GM12878 (cell line): ENCODE results near the gene NOTCH4. TPM values are rescaled to one million over a fixed set of nuclear protein-coding genes. Genes with fewer than 3 reads are reported as not detected.
A peak's percentile ranks its signal among the peaks of the same experiment; 100 is the strongest.

Source experiments
- ATAC-seq: fragments of 200-7000 bp; cut with Tn5 transposase; 3 replicates; pipeline ENCODE4 v1.9.1; 2020; ENCODE audit warnings: mild to moderate bottlenecking, moderate library complexity
- BruUV-seq: library from RNA; stranded (reverse); fragments of 400-500 nt; replicated peaks from 2 replicates; lab custom pipeline; 2021; lab: Mats Ljungman, UMichigan
- CTCF ChIA-PET: fragments of 300-600 bp; sonication (Branson Sonifier 250); formaldehyde crosslinking; extraction: SDS; loops from one replicate; lab custom pipeline; 2021; ENCODE audit warnings: inconsistent platforms; lab: Yijun Ruan, JAX
- POLR2A ChIA-PET: fragments of 350-600 bp; formaldehyde crosslinking; extraction: SDS; loops from one replicate; lab custom pipeline; 2021; ENCODE audit warnings: inconsistent platforms; lab: Charles Lee
- RAD21 ChIA-PET: fragments of 300-600 bp; sonication (Branson Sonifier 250); formaldehyde crosslinking; loops from one replicate; lab custom pipeline; 2023; ENCODE audit warnings: antibody characterized with exemption; ENCODE audit not compliant: unreplicated experiment; lab: Charles Lee
- SMC1A ChIA-PET: fragments of 300-600 bp; sonication (Branson Sonifier 250); formaldehyde crosslinking; loops from one replicate; lab custom pipeline; 2023; ENCODE audit not compliant: unreplicated experiment, uncharacterized antibody; lab: Charles Lee
- DNase-seq: peaks from one replicate; pipeline ENCODE4 v3.0.0-alpha.2; 2011; ENCODE audit warnings: low read depth, low spot score
- FAIRE-seq: peaks from 3 replicates; lab custom pipeline; 2011; peaks lifted over from hg19 to GRCh38; lab: Jason Lieb, UNC
- H2AFZ ChIP-seq: 2 replicates; pipeline ENCODE4 v1.6.0; 2011; ENCODE audit warnings: low read depth, low read length, control low read depth; ENCODE audit not compliant: control insufficient read depth
- H3K27ac ChIP-seq: 2 replicates; pipeline ENCODE4 v1.5.1; 2011; ENCODE audit warnings: control low read depth; ENCODE audit not compliant: control insufficient read depth, insufficient read depth
- H3K27me3 ChIP-seq, 2 experiments: replicated peaks in 1 of 2; 2 replicates each; pipeline versions ENCODE4 v1.6.0 to v1.6.1; 2011; ENCODE audit warnings: low read length in 1 of 2; ENCODE audit not compliant: control insufficient read depth in 2 of 2, insufficient read depth in 2 of 2
- H3K36me3 ChIP-seq, 2 experiments: 2 replicates each; pipeline ENCODE4 v1.5.1; 2011; ENCODE audit warnings: low read length in 1 of 2; ENCODE audit not compliant: control insufficient read depth in 2 of 2, insufficient read depth in 2 of 2
- H3K4me1 ChIP-seq: 2 replicates; pipeline ENCODE4 v1.6.1; 2011; ENCODE audit warnings: mild to moderate bottlenecking, low read length, moderate library complexity, mixed read lengths; ENCODE audit not compliant: control insufficient read depth, insufficient read depth
- H3K4me2 ChIP-seq: 2 replicates; pipeline ENCODE4 v1.6.0; 2011; ENCODE audit warnings: control low read depth; ENCODE audit not compliant: control insufficient read depth, insufficient read depth
- H3K4me3 ChIP-seq: fragments of 200-600 bp; sonication (generic); 2 replicates; pipeline ENCODE4 v1.5.1; 2016
- H3K79me2 ChIP-seq: 2 replicates; pipeline ENCODE4 v1.6.0; 2011; ENCODE audit warnings: low read length; ENCODE audit not compliant: control insufficient read depth, insufficient read depth
- H3K9ac ChIP-seq: 2 replicates; pipeline ENCODE4 v1.8.0; 2011; ENCODE audit warnings: low read length, control low read depth, mixed read lengths; ENCODE audit not compliant: control insufficient read depth, insufficient read depth
- H3K9me3 ChIP-seq: replicated peaks from 3 replicates; pipeline ENCODE4 v1.5.1; 2011; ENCODE audit warnings: mild to moderate bottlenecking, low read length; ENCODE audit not compliant: control insufficient read depth, insufficient read depth
- H4K20me1 ChIP-seq: 2 replicates; pipeline ENCODE4 v1.6.0; 2011; ENCODE audit not compliant: control insufficient read depth, insufficient read depth
- IKZF2 ChIP-seq, 2 experiments: fragments of 450-650 bp; IDR thresholded peaks; 2 replicates each; pipeline ENCODE4 v1.6.1; 2017; ENCODE audit warnings: mild to moderate bottlenecking in 2 of 2, moderate library complexity in 2 of 2
- JUNB ChIP-seq: IDR thresholded peaks from 2 replicates; pipeline ENCODE4 v1.6.1; 2016; ENCODE audit warnings: antibody characterized with exemption, mild to moderate bottlenecking
- MEF2A ChIP-seq: IDR thresholded peaks from 2 replicates; pipeline ENCODE4 v1.6.1; 2011; ENCODE audit warnings: low read depth, mild to moderate bottlenecking, low read length, moderate library complexity; ENCODE audit not compliant: insufficient read depth
- MYB ChIP-seq: fragments of 150-350 bp; IDR thresholded peaks from 2 replicates; pipeline ENCODE4 v1.6.1; 2014; ENCODE audit warnings: mild to moderate bottlenecking, low read depth, low read length, borderline replicate concordance
- NFYA ChIP-seq: IDR thresholded peaks from 2 replicates; pipeline ENCODE4 v1.6.1; 2011; ENCODE audit warnings: low read depth, mild to moderate bottlenecking, low read length, improper control_type of control experiment, borderline replicate concordance
- PAX8 ChIP-seq: fragments of 450-650 bp; IDR thresholded peaks from 2 replicates; pipeline ENCODE4 v1.6.1; 2017; ENCODE audit warnings: mild to moderate bottlenecking, moderate library complexity
- POLR2AphosphoS2 ChIP-seq: IDR thresholded peaks from 2 replicates; pipeline ENCODE4 v1.6.1; 2011; ENCODE audit warnings: low read depth, mild to moderate bottlenecking, low read length, improper control_type of control experiment, moderate library complexity
- RAD21 ChIP-seq: IDR thresholded peaks from 2 replicates; pipeline ENCODE4 v1.6.1; 2011; ENCODE audit warnings: mild to moderate bottlenecking, low read depth, low read length, moderate library complexity; ENCODE audit not compliant: insufficient read depth
- RB1 ChIP-seq: fragments of 450-650 bp; formaldehyde crosslinking; IDR thresholded peaks from 2 replicates; pipeline ENCODE4 v1.6.1; 2017; ENCODE audit warnings: mild to moderate bottlenecking, borderline replicate concordance
- SMARCA5 ChIP-seq: fragments of 450-650 bp; IDR thresholded peaks from 2 replicates; pipeline ENCODE4 v1.6.1; 2017; ENCODE audit warnings: mild to moderate bottlenecking
- TARDBP ChIP-seq: IDR thresholded peaks from 2 replicates; pipeline ENCODE4 v1.6.1; 2016; ENCODE audit warnings: borderline replicate concordance
- WGBS: methylation state at CpG from one replicate; pipeline ENCODE4 v1.1.6; 2016; ENCODE audit warnings: low lambda C conversion rate; ENCODE audit not compliant: insufficient replicate concordance, insufficient coverage; ENCODE audit errors: missing lambda C conversion rate; 5-methylcytosine and 5-hydroxymethylcytosine counted together
- in situ Hi-C: fragments of 300-500 bp; cut with MboI; formaldehyde crosslinking; loops from 9 replicates; pipeline ENCODE4 v1.14.3; 2018; ENCODE audit warnings: mixed read lengths
- intact Hi-C: fragments of 100-400 bp; cut with micrococcal nuclease; formaldehyde crosslinking; loops from one replicate; pipeline ENCODE4 v1.14.2; 2022; ENCODE audit not compliant: unreplicated experiment
- polyA plus RNA-seq, 11 experiments: library from polyadenylated mRNA; depleted of rRNA in 4 of 11; unstranded in 6 of 11; stranded (reverse) in 5 of 11; fragments of >200 nt; fragmentation: Nextera tagmentation in 4 of 11; fragmentation: Illumina TruSeq in 1 of 11; extraction: Ambion mirVana in 4 of 11; extraction: Trizol in 1 of 11; gene quantifications; 1 replicate in 1 of 11; 2 replicates in 10 of 11; pipeline versions ENCODE4 v1.2.1 to v1.2.3, GENCODE V29; 2011 to 2016; ENCODE audit warnings: inconsistent platforms in 2 of 11, missing spikeins in 2 of 11, low read depth in 1 of 11
- total RNA-seq, 4 experiments: library from RNA; depleted of rRNA in 3 of 4; stranded (reverse); fragments of >200 nt in 3 of 4; fragmentation: Illumina TruSeq in 1 of 4; extraction: Trizol in 1 of 4; gene quantifications; 2 replicates each; pipeline versions ENCODE4 v1.2.1 to v1.2.3, GENCODE V29; 2013 to 2021
- TF ChIP-seq, protein P1 (sequence below), 3 experiments: IDR thresholded peaks in 2 of 3; conservative IDR thresholded peaks in 1 of 3; 2 replicates each; pipeline ENCODE4 v1.5.1; 2011; ENCODE audit warnings: low read depth in 3 of 3, low read length in 3 of 3, mild to moderate bottlenecking in 3 of 3, control low read depth in 2 of 3, moderate library complexity in 2 of 3, inconsistent platforms in 1 of 3, mixed read lengths in 1 of 3; ENCODE audit not compliant: control insufficient read depth in 2 of 3, insufficient read depth in 1 of 3; ENCODE audit errors: extremely low read depth in 1 of 3

NOTCH4 gene
- total and polyA plus RNA-seq, 10 of the 15 experiments (the other 5 are each of a cell fraction or from before 2014, with no cell fraction given) = 0.66 to 3.3 (median 1.4) TPM

DNA sequence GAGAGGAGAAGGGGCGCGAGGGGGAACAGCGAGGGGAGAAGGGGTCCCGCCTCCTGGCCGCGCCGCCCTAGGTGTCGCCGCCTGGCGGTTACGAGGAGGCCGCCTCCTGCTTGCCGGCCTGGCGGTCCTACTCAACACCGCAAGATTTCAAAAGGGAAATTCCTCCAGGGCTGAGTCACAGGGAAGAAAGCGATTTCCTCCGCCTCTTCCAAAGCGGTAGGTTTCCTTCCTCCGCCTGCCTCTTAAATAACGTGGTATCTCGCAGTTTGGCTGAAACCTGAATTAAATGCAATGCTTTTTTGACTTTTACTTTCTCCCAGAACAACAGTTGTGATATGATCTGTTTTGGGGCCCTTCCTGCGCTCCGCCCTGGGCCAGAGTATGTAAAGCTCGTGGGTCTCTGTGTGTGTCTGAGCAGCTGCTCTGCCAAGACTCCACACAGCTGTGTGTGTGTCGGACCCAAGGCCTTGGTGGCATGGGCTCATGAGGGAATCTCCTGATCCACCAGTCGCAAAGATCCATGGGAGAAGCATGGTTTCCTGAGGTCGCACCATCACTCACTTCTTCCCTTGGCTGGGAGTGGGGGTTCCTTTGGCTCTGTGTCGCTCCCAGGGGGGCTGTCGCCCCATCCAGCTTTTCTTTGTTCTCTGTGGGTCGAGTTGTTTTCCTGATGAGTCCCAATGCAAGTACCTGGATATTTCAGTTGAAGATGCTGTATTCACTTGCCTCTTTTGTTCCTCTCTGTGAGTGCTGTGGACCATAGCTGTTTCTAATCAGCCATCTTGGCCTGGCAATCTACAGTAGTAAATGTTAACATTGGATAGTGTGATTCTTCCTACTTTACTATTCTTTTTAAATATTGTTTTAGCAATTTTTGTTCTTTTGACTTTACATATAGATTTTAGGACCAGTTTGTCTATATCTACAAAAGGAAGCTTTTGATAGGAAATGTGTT lies 31.6 kb upstream of the NOTCH4 start (continued):
- TF ChIP-seq, protein P1, sequence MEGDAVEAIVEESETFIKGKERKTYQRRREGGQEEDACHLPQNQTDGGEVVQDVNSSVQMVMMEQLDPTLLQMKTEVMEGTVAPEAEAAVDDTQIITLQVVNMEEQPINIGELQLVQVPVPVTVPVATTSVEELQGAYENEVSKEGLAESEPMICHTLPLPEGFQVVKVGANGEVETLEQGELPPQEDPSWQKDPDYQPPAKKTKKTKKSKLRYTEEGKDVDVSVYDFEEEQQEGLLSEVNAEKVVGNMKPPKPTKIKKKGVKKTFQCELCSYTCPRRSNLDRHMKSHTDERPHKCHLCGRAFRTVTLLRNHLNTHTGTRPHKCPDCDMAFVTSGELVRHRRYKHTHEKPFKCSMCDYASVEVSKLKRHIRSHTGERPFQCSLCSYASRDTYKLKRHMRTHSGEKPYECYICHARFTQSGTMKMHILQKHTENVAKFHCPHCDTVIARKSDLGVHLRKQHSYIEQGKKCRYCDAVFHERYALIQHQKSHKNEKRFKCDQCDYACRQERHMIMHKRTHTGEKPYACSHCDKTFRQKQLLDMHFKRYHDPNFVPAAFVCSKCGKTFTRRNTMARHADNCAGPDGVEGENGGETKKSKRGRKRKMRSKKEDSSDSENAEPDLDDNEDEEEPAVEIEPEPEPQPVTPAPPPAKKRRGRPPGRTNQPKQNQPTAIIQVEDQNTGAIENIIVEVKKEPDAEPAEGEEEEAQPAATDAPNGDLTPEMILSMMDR (IDR thresholded peaks at IDR 0.05 in 2 of 3, conservative IDR thresholded peaks at IDR 0.05 in 1 of 3; ENCODE audit: control insufficient read depth in 2 of 3, extremely low read depth in 1 of 3, insufficient read depth in 1 of 3, low read depth in 3 of 3, low read length in 3 of 3) = peak; percentile 42 to 70 (median 50)
- TF ChIP-seq POLR2AphosphoS2 (no peak), IKZF2 (IDR thresholded peaks at IDR 0.05) (peak; percentile 58 to 78; a peak in 3 of 4 replicates), MEF2A (no peak)

DNA sequence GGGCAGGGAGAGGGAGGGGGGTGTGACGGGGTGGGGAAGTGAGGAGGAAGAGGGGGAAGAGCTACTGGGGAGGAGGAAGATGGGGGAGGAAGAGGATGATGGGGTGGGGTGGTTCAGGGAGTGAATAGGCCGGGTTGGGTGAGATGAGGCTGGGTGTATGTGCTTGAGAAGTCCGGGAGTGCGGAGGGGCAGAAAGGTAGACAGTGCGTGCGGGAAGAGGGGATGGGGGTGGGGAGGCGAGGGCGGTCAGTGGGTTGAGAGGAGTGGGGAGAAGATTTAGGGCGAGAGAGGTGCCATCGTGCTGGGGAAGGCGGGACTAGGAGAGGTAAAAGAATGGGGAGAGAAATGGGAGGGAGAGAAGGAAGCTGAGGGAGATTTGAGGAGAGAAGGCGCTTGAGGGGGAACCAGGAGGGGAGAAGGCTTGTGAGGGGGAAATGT lies 30.9 kb upstream of the NOTCH4 start:
- no peak; the same call in 2 of the 3 replicates for ATAC-seq
- no peak overlapping the region for H3K4me3 ChIP-seq
- ChIA-PET POLR2A (interaction anchor here (0.6 to 3.3 kb wide), 2 partner anchors 14 to 543 kb away, joined by 5 to 19 read pairs; no protein-coding TSS in a partner anchor), SMC1A (interaction anchor here (0.8 to 5.3 kb wide), 3 partner anchors 9 to 150 kb away, joined by 3 to 39 read pairs (median 6); no protein-coding TSS in a partner anchor), RAD21 (interaction anchor here (1.4 to 3.5 kb wide), 3 partner anchors 10 to 59 kb away, joined by 5 to 19 read pairs (median 8); no protein-coding TSS in a partner anchor), CTCF (interaction anchor here (0.6 to 4.4 kb wide), 8 partner anchors 9 to 697 kb away, joined by 3 to 25 read pairs (median 10); no protein-coding TSS in a partner anchor)
- no peaks in the 10 kb centered on the region for H4K20me1 ChIP-seq
- peaks cover 10% of the 10 kb centered on the region for H3K4me1 ChIP-seq
- in situ Hi-C loops (no loop called here), intact Hi-C loops (no loop called here)
- BruUV-seq = no TSS peak
- no peak for TF ChIP-seq NFYA
- no peak for TF ChIP-seq MEF2A
- no peak for TF ChIP-seq RB1
- TF ChIP-seq TARDBP = no peak
- no peak for TF ChIP-seq SMARCA5
- TF ChIP-seq RAD21 = no peak
- no peak for TF ChIP-seq MYB
- no peak for TF ChIP-seq JUNB
- no peak for TF ChIP-seq PAX8
- H3K4me2 ChIP-seq = peak overlapping the region; percentile 55; the same call in 1 of the 2 replicates
- no peak overlapping the region for H2AFZ ChIP-seq
- no peaks in the 10 kb centered on the region for H3K36me3 ChIP-seq
- H3K27ac ChIP-seq = no peak overlapping the region
- WGBS = 0% methylated on average over 3 of the region's 12 CpGs
- H3K9me3 ChIP-seq = no peaks in the 10 kb centered on the region; the same call in 2 of the 3 replicates
- DNase-seq = no peak
- no peak for FAIRE-seq
- H3K9ac ChIP-seq = no peak overlapping the region
- H3K27me3 ChIP-seq = no peaks in the 10 kb centered on the region
- H3K79me2 ChIP-seq = no peaks in the 10 kb centered on the region
